GM21526 (cell line): ENCODE data around the gene EEF1AKMT4.
"Not testable (repeated sequence)": the region's sequence is repeated elsewhere in the genome, so short reads cannot be mapped to it uniquely, and the experiment has no call there.

Experiments used
- ATAC-seq: cut with Tn5 transposase; IDR thresholded peaks from one replicate; pipeline ENCODE4 v1.9.1; 2021; ENCODE audit warnings: moderate library complexity; ENCODE audit not compliant: unreplicated experiment, low FRiP score

Gene EEF1AKMT4

DNA sequence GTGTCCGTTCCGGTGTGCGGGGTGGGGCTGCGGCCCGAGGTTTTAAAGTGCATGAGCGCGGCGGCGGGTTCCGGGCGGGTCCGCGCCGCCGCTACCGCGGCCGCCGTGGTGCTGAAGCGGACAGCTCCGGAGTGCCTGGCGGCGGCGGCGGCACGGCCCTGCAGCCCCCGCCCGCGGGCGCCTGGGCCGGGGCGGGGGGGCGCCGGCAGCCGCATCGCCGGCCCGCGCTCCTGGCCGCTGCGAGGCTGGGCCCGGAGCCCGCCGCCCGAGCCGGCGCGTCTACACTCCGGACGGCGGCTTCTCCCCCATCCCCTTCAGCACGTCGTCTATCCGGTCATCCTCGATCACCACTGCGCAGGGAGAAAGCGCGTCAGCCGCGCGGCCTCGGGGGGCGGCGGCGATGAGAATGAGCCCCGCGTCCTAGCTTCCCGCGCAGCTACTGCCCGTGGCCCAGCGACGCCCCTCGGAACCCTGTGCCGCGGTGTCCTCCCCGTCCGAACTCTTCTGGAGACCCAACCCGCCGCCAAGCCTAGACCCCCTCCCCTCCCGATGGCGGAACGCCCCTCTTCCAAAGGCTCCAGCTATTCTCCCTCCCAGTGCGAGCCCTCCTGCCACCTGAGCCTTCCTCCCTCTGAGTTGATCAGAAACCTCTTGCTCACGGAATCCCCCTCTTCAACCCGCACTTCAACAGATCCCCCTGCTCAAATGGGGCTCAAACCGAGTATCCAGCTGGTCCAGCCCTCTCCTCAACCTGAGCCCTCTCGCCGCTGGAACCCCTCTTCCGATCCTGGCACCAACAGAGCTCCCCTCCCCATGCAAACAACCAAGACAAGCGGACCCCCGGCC, 10.6 kb downstream of the EEF1AKMT4 start:
- no peak for ATAC-seq

- no peak for ATAC-seq
Measured at GRCh38 chr3:184260724-184261269, 11.3 kb downstream of the EEF1AKMT4 start.

- ATAC-seq: no peak
Measured at GRCh38 chr3:184261270-184261853, 11.9 kb downstream of the EEF1AKMT4 start, which contains the start of gene CAMK2N2. CAMK2N2 (minus strand) TSS chr3:184261553; CDS start chr3:184261285, 268 bp downstream.

- ATAC-seq: no peak
Measured at GRCh38 chr3:184261854-184262763, 12.6 kb downstream of the EEF1AKMT4 start.

- ATAC-seq: no peak
Measured at GRCh38 chr3:184262764-184263179, 13.3 kb downstream of the EEF1AKMT4 start.

GRCh38 chr3:184267249-184267648, 17.8 kb downstream of the EEF1AKMT4 start:
- ATAC-seq: not testable (repeated sequence)

DNA sequence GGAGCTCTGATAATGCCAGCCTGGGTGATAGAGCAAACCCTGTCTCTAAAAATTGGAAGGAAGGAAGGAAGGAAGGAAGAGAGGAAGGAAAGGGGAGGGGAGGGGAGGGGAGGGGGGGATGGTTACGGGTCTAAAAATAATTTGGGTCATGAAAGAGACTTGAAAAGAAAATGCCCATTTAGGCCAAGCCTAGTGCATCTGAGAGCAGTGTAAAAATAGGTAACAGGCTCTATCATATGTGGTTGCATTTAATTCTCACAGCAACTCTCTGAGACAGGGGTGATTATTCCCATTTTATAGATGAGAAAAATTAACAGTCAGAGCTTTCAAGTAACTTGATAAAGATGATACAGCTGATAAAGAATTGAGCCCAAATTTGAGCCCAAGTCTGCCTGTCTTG, 22.8 kb downstream of the EEF1AKMT4 start:
- ATAC-seq: no peak

DNA sequence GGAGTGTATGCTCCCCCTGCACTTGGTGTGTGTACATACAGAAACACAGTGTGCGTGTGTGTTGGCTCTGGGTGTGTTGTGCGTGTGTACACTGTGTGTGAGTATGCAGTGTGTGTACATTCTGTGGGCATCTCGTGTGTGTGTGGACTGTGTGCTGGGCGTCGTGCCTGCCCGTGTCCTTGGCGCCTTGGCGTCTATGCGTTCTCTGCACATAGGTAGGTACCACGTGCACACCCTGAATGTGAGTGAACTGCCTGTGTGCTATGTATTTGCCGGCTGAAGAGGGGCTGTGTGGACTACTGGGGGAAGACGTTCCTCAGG, 25.9 kb downstream of the EEF1AKMT4 start:
- ATAC-seq: no peak

- ATAC-seq: no peak
Measured at GRCh38 chr3:184275961-184276910, 26.8 kb downstream of the EEF1AKMT4 start, which contains the start of gene ECE2. ECE2 (plus strand) TSS chr3:184276022; CDS start chr3:184276154, 132 bp downstream.

DNA sequence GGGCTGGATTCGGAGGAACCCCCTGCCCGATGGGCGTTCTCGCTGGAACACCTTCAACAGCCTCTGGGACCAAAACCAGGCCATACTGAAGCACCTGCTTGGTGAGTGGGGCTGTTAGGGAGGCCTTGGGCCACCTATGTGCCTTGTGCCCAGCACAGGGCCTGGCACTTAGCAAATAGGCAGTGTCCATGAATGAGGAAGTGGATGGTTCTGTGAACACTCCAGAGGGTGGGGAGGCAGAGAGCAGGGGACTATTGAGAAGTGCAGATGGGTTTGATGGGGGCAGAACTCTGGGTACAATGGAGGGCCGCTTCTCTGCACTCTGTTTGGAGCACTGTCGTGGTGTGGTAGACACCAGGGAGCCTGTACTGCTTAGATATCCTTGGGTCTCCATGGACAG, 27.9 kb downstream of the EEF1AKMT4 start:
- ATAC-seq: no peak

- ATAC-seq: no peak
Measured at GRCh38 chr3:184282941-184283340, 33.5 kb downstream of the EEF1AKMT4 start.

DNA sequence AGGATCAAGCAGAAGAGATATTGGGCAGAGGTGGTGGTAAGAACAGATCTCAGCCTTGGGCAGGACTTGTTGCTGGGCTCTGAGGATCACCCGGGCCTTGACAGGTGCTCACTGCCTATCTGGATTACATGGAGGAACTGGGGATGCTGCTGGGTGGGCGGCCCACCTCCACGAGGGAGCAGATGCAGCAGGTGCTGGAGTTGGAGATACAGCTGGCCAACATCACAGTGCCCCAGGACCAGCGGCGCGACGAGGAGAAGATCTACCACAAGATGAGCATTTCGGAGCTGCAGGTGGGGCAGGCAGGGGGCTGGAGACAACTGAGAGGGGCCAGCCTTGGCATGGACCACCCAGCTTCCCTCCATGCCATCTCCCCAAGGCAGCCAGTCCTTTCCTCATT, 34.2 kb downstream of the EEF1AKMT4 start:
- no peak for ATAC-seq

DNA sequence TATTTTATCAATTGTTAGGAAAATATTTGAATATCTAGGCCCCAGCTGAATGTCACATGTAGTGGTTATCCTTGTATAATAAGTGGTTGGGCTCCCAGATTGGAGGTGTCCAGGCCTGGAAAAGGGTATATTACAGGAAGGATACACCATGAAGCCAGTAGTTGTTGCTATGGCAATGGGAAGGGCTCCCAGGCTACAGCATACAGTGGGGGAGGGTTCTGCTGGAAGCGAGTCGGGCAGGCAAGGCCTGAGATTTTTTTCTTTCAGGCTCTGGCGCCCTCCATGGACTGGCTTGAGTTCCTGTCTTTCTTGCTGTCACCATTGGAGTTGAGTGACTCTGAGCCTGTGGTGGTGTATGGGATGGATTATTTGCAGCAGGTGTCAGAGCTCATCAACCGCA, 35.2 kb downstream of the EEF1AKMT4 start:
- no peak for ATAC-seq

- no peak for ATAC-seq
Measured at GRCh38 chr3:184289426-184289938, 40.0 kb downstream of the EEF1AKMT4 start.

DNA sequence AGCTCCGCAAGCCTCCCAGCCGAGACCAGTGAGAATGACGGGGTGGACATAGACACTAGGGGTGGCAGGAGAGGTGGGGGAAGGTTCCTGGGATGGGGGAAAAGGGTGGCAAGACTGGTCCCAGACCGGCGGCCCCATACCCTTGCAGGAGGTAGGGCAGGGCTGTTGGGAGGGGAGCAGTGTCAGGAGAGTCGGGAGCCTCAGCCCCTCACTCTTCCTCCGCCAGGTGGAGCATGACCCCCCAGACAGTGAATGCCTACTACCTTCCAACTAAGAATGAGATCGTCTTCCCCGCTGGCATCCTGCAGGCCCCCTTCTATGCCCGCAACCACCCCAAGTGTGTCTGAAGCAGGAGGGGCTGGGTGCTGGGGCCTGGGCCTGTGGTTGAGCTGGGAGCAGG, 40.9 kb downstream of the EEF1AKMT4 start:
- ATAC-seq: no peak

DNA sequence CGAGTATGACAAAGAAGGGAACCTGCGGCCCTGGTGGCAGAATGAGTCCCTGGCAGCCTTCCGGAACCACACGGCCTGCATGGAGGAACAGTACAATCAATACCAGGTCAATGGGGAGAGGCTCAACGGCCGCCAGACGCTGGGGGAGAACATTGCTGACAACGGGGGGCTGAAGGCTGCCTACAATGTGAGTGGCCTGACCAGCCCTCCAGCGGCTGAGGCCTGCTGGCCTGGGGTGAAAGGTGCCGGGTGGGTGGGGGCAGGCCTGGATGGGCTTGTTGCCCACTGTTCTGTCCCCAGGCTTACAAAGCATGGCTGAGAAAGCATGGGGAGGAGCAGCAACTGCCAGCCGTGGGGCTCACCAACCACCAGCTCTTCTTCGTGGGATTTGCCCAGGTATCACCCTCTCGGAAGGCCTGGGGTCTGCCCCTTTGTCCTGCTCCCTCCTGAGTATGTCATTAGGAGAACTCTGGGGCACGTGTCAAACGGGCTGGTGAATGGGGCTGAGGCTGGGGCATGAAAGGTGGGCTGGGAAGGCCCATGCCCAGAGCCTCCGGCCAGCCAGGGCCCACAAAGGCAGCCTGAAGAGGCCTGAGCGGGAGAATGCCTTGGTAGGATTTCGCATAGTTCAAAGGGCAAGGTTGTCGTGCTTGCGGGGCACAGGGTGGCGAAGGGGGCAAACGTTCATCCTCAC, 41.7 kb downstream of the EEF1AKMT4 start:
- ATAC-seq: no peak

- ATAC-seq: no peak
Measured at GRCh38 chr3:184291738-184292445, 42.4 kb downstream of the EEF1AKMT4 start.

DNA sequence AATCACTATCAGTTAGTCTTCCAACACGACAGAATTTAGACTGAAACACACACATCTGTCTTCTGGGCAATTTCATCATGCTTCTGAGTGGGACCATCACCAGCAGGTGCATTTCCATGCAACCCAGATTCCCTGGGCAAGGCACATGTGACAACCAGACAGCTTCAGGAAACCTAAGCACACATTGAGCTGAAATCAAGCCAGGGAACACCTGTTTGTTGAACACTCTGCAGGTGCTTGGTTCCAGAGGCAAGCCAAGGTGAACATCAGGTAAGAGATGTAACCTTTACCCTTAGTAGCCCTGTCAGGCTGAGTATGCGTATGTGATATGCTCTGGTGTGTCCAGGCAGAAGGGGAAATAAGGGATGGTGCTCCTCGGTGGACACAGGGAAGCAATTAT, 46.3 kb downstream of the EEF1AKMT4 start:
- ATAC-seq: no peak
